Sciatic nerve (tissue), 2 donors: ENCODE measurements around the gene AKT3. TPM values are rescaled to one million over a fixed set of nuclear protein-coding genes. Genes with fewer than 3 reads are reported as not detected.
A peak's percentile ranks its signal among the peaks of the same experiment; 100 is the strongest.
"Not testable (repeated sequence)": the region's sequence is repeated elsewhere in the genome, so short reads cannot be mapped to it uniquely, and the experiment has no call there.

Source experiments
- ATAC-seq: fragments of 200-7000 bp; cut with Tn5 transposase; one replicate; pipeline ENCODE4 v1.9.1; 2020; ENCODE audit warnings: mild to moderate bottlenecking, moderate library complexity
- DNase-seq: peaks from one replicate; pipeline ENCODE4 v3.0.0-alpha.2; 2020; ENCODE audit warnings: low spot score
- intact Hi-C: fragments of 100-400 bp; cut with DNase I; formaldehyde crosslinking; loops from one replicate; pipeline ENCODE4 v1.14.2; 2022
- total RNA-seq: library from RNA; stranded (reverse); fragmentation: NEBNext Ultra II Directional; extraction: Animal tissue kit (Norgen Biotek cat#: 25700); gene quantifications from one replicate; pipeline ENCODE4 v1.2.1, GENCODE V29; 2021
- donor health status: DM: no; HTN: no; CAD: no.
- donor health status: DM: no; HTN: no; CAD: no.

Gene AKT3
- total RNA-seq: 143 TPM

DNA sequence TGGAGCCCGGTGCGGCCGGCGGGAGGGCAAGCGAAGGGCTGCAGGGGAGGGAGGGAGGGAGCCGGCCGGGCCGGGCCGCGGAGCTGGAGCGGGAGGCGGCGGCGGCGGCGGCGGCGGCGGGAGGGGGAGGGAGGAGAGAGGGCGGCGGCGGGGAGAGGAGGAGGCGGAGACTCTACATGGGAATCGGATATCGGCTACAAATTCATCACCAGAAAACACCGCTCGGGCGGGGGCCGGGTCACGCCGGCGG, at the start of gene AKT3:
Gene AKT3 (minus strand): TSS at position 42 of the 250 bp plus-strand sequence. CDS start 7,073 bp downstream, outside the sequence.
- DNase-seq (peak; percentile 91), ATAC-seq (peak; percentile 82)
- intact Hi-C loops: no loop called here

DNA sequence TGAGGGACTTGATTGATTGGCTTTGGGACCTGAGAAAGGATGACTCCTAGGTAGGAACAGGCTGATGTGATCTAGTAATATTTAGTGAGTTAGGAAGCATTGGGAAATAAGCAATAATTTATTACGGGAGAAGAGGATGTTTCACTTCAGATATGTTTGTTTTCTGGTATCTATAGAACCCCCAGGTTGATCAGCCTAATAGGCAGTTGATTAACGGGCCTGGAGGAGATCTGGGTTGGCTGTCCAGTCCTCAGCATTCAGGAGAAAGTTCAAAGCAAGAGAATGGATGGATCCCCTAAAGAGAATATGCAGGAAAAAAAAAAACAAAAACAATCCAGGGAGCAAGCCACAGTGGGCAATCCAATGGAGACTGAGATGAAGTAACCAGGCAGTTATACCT, 48.2 kb upstream of the AKT3 start:
- DNase-seq: no peak
- no peak for ATAC-seq
- intact Hi-C loops: no loop called here

DNA sequence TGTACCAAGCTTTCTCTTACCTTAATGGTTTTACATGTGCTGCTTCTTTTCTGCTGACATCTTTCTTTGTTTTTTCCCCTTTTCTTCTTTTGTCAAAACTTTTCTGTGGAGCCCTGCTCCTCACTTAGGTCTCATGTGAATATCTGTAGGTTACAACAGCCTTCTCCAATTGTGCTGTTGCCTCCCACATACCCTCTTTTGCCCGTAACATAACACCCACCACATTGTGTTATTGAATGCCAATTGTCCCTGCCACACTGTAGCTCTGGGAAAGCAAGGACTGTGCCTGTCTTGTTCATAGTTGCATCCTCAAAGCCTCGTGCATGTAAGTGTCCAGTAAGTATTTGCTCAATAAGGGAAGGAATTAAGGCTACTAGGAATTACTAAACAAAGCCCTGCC, 46.3 kb upstream of the AKT3 start:
- no peak for DNase-seq
- no peak for ATAC-seq
- intact Hi-C loops: no loop called here

DNA sequence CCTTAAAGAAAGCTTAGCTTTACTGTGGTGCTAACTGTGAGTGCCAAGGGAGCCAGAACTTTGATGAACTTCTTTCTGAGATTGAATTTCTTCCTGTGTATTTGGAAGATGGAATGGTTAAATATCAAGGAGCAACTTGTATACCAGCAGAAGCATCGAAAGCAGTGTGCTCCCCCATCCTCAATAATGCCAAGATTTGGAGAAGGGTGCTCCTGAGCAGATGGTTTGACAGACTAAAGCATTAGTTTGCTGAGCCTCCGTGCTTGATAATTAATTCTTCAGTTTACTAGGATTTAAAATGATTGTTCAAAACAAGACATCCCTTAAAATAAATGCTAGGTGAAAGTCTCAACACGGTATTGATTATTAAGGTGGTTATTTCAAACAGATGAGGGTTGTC, 42.4 kb upstream of the AKT3 start:
- DNase-seq: no peak
- no peak for ATAC-seq
- intact Hi-C loops: no loop called here

DNA sequence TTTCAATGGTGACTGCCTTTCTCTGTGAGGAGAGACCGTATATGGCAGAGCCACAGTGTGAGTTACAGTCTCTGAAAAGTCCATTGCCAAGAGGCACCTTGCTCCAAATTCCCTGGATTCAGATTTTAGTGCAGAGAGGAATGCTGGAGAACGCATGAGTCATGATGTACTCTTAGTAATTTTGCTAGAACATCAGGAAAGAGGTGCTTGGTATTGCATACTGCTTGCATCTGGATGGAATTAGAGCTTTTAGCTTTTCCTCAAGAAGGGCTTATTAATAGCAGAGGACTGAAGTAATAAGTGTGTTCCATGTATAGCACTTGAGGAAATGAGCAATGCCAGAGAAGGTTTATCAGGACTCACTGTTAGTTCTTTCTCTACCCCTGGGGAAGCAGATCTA, 40.5 kb upstream of the AKT3 start:
- ATAC-seq: no peak
- intact Hi-C loops: no loop called here
- DNase-seq: no peak

DNA sequence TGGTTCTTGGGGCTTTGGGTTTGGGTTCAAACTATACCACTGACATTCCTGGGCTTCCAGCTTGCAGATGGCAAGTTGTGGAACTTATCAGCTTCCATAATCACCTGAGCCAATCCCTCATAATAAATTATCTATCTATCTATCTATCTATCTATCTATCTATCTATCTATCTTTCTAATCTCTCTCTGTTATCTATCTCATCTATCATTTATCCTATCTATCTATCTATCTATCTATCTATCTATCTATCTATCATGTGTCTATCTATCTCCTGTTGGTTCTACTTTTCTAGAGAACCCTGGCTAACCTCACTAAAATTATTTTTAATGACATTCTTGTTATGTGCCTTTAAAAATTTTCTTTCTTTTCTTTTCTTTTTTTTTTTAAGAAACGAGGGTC, 35.8 kb upstream of the AKT3 start:
- intact Hi-C loops: no loop called here
- no peak for ATAC-seq
- no peak for DNase-seq

DNA sequence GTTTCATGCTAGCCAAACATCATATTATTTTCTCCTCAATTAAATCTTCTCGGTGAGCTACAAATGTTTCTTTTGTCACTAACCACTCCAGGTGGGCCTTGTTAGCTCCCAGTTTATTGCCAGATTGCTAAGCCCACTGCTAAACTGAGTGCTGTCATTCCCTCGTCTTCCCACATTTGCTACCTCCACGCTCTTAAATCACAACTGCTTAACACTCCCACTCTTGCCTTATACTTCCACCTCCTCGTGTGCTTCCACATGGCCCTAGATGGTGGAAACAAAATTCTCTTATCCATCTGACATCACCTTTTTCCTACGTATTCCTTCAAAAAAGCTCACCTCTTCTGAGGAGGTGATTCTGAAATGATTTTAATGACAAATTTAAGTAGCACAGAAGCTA, 34.6 kb upstream of the AKT3 start:
- ATAC-seq (no peak), DNase-seq (no peak)
- intact Hi-C loops: no loop called here

DNA sequence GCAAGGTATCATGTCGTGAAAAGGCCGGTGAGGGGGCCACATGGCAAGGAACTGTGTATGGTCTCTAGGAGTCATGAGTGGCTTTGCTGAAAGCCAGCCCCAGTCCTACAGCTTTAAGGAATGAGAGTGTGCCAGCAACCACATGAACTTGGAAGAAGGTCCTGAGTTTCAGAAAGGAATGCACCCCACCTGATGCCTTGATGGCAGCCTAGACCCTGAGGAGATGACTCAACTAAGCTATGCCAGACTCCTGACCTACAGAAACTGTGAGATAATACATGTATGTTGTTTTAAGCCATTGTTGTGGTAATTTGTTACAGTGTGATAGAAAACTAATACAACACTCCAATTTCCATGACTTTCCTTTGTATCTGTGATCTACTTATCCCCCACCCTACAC, 33.5 kb upstream of the AKT3 start:
- DNase-seq: no peak
- intact Hi-C loops: no loop called here
- no peak for ATAC-seq

DNA sequence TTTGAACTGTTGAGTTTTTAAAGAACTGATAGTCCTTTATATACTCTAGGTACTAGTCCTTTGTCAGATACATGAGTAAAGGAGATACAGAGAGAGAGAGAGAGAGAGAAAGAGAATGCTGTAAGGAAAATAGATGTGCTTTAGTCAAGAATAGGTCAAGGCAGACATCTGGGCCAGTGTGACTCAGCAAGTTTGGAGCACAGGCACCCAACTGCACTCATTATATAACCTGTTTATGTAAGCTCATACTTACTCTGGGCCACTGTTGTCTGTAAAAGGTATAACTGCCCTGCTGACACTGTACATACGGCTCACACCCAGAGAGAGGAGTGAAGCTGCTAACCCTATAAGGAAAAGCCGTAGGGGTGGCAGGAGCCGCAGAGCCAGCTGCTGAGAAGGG, 32.2 kb upstream of the AKT3 start:
- intact Hi-C loops: no loop called here
- ATAC-seq (no peak), DNase-seq (no peak)

DNA sequence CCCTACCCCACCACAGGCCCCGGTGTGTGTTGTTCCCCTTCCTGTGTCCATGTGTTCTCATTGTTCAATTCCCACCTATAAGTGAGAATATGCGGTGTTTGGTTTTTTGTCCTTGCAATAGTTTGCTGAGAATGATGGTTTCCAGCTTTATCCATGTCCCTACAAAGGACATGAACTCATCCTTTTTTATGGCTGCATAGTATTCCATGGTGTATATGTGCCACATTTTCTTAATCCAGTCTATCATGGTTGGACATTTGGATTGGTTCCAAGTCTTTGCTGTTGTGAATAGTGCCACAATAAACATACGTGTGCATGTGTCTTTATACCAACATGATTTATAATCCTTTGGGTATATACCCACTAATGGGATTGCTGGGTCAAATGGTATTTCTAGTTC, 27.0 kb upstream of the AKT3 start:
- intact Hi-C loops, DNase-seq, ATAC-seq: not testable (repeated sequence)

DNA sequence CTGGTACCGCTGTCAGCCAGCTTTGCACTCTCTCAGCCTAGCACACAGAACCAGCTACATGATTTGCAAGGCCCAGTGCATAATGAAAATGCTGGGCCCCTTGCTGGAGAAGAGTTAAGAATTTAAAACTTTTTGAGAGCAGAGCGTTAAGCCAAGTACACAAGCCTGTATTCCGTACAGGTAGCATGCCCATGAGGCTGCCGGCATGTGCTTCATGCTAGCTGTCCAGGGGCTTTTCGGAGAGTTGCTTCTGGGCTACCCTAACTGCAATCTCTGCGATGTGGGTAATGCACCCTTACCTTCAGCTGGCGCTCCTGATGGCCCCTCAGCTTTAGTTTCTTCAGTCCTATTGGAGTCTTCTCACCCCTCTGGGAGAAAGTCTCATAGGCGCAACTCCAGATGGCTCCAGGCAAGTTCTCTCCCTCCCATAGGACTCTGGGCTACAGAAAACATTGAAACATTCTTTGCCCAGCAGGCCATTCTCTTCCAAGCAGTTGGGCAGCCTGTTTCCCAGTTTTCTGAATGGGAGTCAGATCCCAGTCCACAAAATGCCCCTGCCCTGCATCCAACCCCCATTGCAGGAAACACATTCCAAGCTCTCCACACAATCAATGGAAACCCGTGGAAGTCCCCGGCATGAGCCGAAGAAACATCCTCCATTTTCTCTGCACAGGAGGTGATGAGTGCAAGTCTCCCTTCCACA, 5.7 kb upstream of the AKT3 start:
- no peak for DNase-seq
- intact Hi-C loops: no loop called here
- ATAC-seq: no peak

DNA sequence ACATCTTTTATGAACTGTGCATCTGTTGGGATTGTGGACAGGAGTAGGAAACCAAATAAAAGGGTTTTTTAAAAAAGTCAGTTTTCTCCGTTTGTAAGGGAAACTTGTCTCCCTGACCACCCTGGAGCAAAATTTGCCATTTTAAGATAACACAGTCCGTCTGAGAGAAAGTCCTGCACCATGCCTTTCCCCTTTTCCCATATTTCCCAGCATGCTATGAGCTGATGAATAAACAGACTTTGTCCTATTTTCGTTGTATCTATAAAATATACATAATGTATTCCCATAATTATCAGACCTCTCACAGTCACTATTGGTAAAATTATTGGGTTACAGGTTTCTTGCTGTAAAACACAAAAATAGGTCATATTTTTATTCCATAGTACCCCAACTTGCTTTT, 1.7 kb upstream of the AKT3 start:
- ATAC-seq: no peak
- DNase-seq: no peak
- intact Hi-C loops: no loop called here

DNA sequence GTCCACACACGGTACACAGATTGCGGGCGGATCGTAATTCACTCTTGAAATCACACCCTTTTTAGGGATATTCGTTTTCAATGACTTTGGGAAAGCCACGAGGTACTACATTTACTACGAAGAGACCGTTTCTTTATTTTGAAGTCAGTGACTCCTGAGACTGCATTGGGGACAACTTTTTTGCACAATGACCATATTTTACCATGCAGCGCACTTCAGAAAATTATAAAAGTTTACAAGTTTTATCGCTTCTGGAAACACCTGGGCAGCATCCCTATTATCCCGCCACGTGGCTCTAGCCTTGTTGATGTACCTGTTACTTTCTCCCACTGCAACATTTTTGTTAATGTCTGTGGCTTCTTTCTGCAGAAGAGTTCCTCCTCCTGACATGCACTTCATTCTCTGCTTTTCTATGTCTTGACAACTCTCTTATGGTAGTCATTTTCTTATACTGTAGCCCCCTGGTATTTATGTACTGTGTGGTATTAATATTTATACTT, 1.3 kb upstream of the AKT3 start:
- intact Hi-C loops: no loop called here
- no peak for ATAC-seq
- no peak for DNase-seq

DNA sequence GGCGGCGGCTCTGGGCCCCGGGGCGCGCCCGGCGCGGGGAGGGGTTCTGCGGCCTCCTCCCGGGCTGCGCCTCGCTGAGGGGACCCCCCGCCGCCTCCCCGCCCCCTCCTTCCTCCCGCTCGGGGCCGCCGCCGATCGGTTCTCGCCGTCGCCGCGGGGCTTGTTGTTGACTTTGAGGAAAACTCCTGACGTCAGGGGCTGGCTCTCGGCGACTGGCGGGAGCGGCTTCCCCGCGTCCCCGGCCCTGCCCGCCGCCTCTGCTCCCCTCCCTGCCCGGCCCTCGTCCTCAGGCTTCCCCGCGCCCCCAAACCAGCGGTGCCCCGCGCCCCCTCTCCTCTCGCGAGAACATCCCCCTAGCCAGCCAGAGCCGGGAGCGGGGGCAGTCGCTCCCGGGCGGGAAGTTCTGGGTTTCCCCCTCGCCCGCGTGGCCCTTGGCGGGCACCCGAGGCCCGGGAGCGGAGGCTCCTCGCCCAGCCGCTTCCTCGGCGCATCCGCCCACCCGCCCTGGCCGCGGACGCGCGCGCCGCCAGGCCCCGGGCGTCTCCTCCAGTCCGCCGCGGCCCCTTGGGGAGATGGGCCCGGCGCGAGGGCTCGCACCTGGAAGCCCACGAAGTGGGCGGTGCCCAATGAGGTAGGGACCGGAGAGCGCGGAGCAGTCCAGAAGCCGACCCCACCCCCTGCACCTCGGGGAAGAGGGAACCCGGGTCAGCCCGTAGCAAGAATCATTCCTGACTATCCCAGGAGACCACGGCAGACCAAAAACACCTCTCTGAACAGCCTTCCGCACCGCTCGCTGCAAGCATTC, 611 bp upstream of the AKT3 start:
- ATAC-seq: peak; percentile 63
- DNase-seq: peak; percentile 89
- intact Hi-C loops: no loop called here

DNA sequence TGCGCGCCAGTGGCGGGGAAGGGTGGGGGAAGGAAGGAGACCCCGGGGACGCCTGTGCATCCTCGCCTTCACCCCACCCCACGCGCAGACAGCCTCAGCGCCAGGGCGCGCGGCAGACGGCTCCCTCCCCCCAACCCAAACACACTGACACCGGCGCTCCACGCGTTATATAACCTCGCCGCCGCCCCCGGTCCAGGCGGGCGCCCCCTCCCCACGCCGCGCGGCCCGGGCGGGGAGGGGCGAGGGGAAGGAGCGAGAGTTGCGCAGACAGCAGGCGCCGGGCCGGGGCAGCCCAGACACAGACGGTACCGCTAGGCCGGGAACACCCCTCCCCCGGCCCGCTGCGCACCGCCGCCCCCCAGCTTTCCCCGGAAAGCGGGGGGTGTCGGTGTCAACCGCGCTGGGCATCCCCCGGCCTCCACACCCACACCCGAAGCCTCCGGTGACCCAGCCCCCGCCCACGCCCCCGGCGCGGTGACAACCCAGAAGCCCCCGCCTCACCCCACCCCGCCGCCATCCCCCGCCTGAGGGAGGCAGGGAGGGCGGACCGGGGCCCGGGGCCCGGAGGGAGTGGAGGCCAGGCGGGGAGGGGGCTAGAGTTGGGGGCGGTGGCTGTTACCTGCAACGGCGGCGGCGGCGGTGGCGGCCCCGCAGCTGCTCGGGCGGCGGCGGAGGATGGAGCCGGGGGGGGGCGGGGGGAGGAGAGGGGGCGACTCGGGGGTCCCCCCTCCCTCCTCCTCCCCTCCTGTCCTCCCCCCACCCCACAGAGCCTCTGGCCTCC, 432 bp downstream of the AKT3 start:
- ATAC-seq (peak; percentile 70), DNase-seq (peak; percentile 77)
- intact Hi-C loops: no loop called here

DNA sequence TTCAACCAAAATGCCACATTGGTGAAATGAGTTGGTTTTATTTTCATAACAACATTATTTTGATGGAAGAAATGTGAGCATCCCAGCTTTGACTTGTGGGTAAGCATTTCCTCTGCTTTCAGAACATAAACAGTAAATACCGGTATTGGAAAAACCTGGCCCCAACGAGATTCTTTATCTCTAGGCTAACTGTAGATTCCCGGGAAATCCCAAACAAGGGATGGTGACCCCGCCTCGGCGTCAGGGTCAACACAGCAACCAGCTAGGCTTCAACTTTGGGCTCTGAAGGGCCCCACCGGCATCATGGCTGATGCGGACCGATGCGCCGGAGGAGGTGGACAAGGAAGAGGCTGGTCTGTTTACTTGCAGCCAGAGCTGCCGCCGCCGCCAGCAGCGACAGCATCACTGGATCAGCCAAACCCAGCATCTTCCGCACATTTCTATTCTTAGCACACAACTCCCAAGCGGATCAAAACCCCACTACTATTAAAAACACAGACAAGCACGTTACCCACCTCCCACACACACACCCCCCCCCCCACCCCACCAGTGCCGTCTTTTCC, 1.1 kb downstream of the AKT3 start:
- intact Hi-C loops: no loop called here
- peak; percentile 79 for ATAC-seq
- DNase-seq: peak; percentile 74

DNA sequence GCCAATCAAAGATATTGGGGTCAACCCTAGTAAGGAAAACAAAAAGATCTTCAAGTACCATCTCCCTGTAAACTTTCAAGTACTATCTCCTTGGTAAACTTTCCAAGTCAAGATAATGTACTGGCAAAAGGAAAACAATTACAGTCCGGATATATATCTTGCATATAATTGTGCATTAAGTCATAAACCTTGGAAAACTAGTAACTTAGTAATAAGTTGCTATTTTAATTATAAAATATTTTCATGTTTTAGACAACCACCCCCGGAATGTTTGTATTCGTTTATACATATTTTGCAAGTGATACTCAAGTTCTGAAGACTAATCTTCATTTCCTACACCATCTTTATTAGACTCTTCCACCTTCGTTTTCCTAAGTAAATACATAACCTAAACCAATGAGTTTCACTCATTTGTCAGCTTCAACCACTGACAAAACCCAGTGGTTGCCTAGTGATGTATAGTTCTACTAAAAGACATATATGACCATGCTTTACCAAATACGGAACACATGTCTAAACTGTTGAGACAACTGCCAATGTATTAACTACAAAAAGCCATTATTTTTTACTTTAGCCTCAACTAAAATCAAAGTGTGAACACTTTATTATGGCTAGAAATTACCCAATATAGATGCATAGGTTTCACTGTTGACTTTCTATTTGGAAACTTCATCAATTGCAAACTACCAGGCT, 1.7 kb downstream of the AKT3 start:
- DNase-seq (no peak), ATAC-seq (no peak)
- intact Hi-C loops: no loop called here

DNA sequence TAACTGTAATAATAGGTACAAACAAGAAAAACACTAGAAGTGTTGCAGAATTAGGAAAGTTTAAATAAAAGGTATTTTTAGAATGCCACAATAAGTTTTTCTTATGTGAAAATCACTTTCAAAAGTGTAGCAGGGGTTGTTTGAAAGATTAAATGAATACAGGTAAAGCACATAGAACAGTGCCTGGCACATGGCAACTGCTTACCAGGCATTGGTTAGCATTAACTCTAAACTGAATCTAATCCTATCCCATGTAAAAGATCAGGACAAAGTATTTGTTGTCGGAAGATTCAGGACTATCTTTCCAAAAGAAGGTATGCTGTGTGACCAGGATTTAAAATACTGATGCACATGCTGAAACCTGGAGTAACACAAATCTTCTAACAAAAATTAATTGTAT, 3.3 kb downstream of the AKT3 start:
- DNase-seq (no peak), ATAC-seq (no peak)
- intact Hi-C loops: no loop called here

DNA sequence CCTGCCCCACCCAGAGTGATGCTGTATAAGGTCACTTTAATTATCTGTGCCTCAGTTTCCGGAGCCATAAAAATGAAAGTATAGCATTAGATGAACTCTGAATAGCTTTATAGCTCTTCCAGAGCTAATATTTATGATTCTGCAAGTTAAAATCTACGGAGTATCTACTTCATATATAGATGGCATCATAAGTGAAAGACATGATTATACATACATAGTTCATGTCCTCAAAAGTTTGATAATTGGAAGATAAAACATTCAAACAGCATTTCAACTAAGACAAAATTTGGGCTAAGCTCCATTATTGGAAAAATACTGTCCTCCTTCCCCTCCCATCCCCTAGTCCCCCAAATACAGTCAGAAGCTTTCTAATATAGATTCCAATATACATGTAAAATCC, 4.2 kb downstream of the AKT3 start:
- DNase-seq: no peak
- ATAC-seq: no peak
- intact Hi-C loops: no loop called here
